HL-60 (cell line): ENCODE results near the gene TRH.
"Not testable (repeated sequence)": the region's sequence is repeated elsewhere in the genome, so short reads cannot be mapped to it uniquely, and the experiment has no call there.

Experiments
- DNase-seq, 2 experiments: peaks; one replicate each; pipeline ENCODE4 v3.0.0-alpha.2; 2010 to 2020; ENCODE audit warnings: low read depth in 1 of 2, low spot score in 1 of 2
- H3K27ac ChIP-seq: fragments of 250-450 bp; sonication (Bioruptor Pico); replicated peaks from 2 replicates; pipeline ENCODE4 v1.5.1; 2020; ENCODE audit warnings: mild to moderate bottlenecking, moderate library complexity
- H3K27me3 ChIP-seq: fragments of 250-450 bp; sonication (Bioruptor Pico); 2 replicates; pipeline ENCODE4 v1.5.1; 2021; ENCODE audit warnings: mild to moderate bottlenecking, moderate library complexity; ENCODE audit not compliant: insufficient read depth, poor library complexity, severe bottlenecking
- H3K4me3 ChIP-seq: replicated peaks from 2 replicates; pipeline ENCODE4 v1.5.1; 2011; ENCODE audit warnings: mild to moderate bottlenecking, control low read depth, low read length; ENCODE audit not compliant: insufficient read depth
- CTCF ChIP-seq: IDR thresholded peaks from one replicate; pipeline ENCODE4 v1.5.1; 2011; ENCODE audit warnings: low read length, control low read depth, inconsistent platforms; ENCODE audit not compliant: insufficient read depth
- GABPA ChIP-seq: IDR thresholded peaks from 2 replicates; pipeline ENCODE4 v1.6.1; 2012; ENCODE audit warnings: low read depth
- POLR2AphosphoS5 ChIP-seq: IDR thresholded peaks from 2 replicates; pipeline ENCODE4 v1.6.1; 2012; ENCODE audit warnings: low read depth
- REST ChIP-seq: IDR thresholded peaks from 2 replicates; pipeline ENCODE4 v1.6.1; 2012; ENCODE audit warnings: low read depth; ENCODE audit not compliant: insufficient replicate concordance
- SPI1 ChIP-seq: IDR thresholded peaks from 2 replicates; pipeline ENCODE4 v1.6.1; 2012; ENCODE audit warnings: low read depth, mild to moderate bottlenecking, borderline replicate concordance

Gene TRH

GRCh38 chr3:130010556-130010955, 36.0 kb downstream of the TRH start:
- H3K4me3 ChIP-seq, result no peak overlapping the region
- H3K27me3 ChIP-seq, result no peaks in the 10 kb centered on the region
- no peak overlapping the region for H3K27ac ChIP-seq
- DNase-seq, result no peak
- no peak for TF ChIP-seq CTCF
- TF ChIP-seq REST, result no peak
- no peak for TF ChIP-seq GABPA
- TF ChIP-seq POLR2AphosphoS5, result no peak
- no peak for TF ChIP-seq SPI1

- H3K4me3 ChIP-seq, DNase-seq, H3K27me3 ChIP-seq, H3K27ac ChIP-seq: not testable (repeated sequence)
Observed at GRCh38 chr3:130012108-130012507, 37.6 kb downstream of the TRH start.

GRCh38 chr3:130013246-130013645, 38.7 kb downstream of the TRH start:
- H3K27me3 ChIP-seq, DNase-seq, H3K4me3 ChIP-seq, H3K27ac ChIP-seq: not testable (repeated sequence)

- H3K27me3 ChIP-seq, result no peaks in the 10 kb centered on the region
- DNase-seq, result no peak
- no peak overlapping the region for H3K27ac ChIP-seq
- H3K4me3 ChIP-seq, result no peak overlapping the region
- TF ChIP-seq POLR2AphosphoS5 (no peak), GABPA (no peak), CTCF (no peak), REST (no peak), SPI1 (no peak)
Observed at GRCh38 chr3:130014526-130014925, 40.0 kb downstream of the TRH start.

- H3K27ac ChIP-seq, H3K4me3 ChIP-seq, H3K27me3 ChIP-seq, DNase-seq: not testable (repeated sequence)
Observed at GRCh38 chr3:130017661-130018060, 43.1 kb downstream of the TRH start.

- not testable (repeated sequence) for H3K4me3 ChIP-seq, H3K27me3 ChIP-seq, DNase-seq, H3K27ac ChIP-seq
Observed at GRCh38 chr3:130026146-130026829, 51.8 kb downstream of the TRH start.

GRCh38 chr3:130027437-130027836, 52.9 kb downstream of the TRH start:
- not testable (repeated sequence) for H3K4me3 ChIP-seq, H3K27ac ChIP-seq, DNase-seq, H3K27me3 ChIP-seq
